Kidney (tissue), 14 donors: ENCODE data around the gene RXRA. TPM values are rescaled to one million over a fixed set of nuclear protein-coding genes. Genes with fewer than 3 reads are reported as not detected.

Source experiments
- DNase-seq, 5 donors: peaks; one replicate each; pipeline ENCODE4 v3.0.0-alpha.2; 2013 to 2020
- FAIRE-seq: peaks from 2 replicates; lab custom pipeline; 2012; peaks lifted over from hg19 to GRCh38; lab: Jason Lieb, UNC
- H3K27ac ChIP-seq, 2 donors: one replicate each; pipeline ENCODE4 v1.7.0; 2013; ENCODE audit warnings: low read depth in 2 of 2, low read length in 2 of 2, inconsistent platforms in 1 of 2
- H3K27me3 ChIP-seq: one replicate; pipeline ENCODE4 v1.7.1; 2013; ENCODE audit warnings: low read length, inconsistent platforms; ENCODE audit not compliant: control insufficient read depth, insufficient read depth
- H3K36me3 ChIP-seq, 3 donors: one replicate each; pipeline versions ENCODE4 v1.7.0 to v1.7.1; 2013; ENCODE audit warnings: low read length in 3 of 3, control low read depth in 1 of 3, inconsistent platforms in 1 of 3; ENCODE audit not compliant: insufficient read depth in 3 of 3, control insufficient read depth in 2 of 3
- H3K4me1 ChIP-seq, 3 donors: one replicate each; pipeline versions ENCODE4 v1.7.0 to v1.7.1; 2013; ENCODE audit warnings: low read length in 3 of 3, inconsistent platforms in 1 of 3, low read depth in 1 of 3; ENCODE audit not compliant: control insufficient read depth in 2 of 3, insufficient read depth in 2 of 3
- H3K4me3 ChIP-seq, 3 donors: one replicate each; pipeline versions ENCODE4 v1.7.0 to v1.8.1; 2013; ENCODE audit warnings: low read length in 3 of 3, control low read depth in 1 of 3, inconsistent platforms in 1 of 3
- H3K9ac ChIP-seq, 3 donors: one replicate each; pipeline versions ENCODE4 v1.7.0 to v1.7.1; 2013; ENCODE audit warnings: low read length in 3 of 3, control low read depth in 1 of 3, inconsistent platforms in 1 of 3
- H3K9me3 ChIP-seq, 3 donors: one replicate each; pipeline versions ENCODE4 v1.7.0 to v1.7.1; 2013; ENCODE audit warnings: low read length in 3 of 3, control low read depth in 1 of 3, inconsistent platforms in 1 of 3; ENCODE audit not compliant: control insufficient read depth in 2 of 3, insufficient read depth in 1 of 3
- intact Hi-C: fragments of 100-400 bp; cut with DNase I; formaldehyde crosslinking; loops from one replicate; pipeline ENCODE4 v1.11.1; 2022
- polyA plus RNA-seq: library from polyadenylated mRNA; stranded (reverse); fragments of 350-450 nt; fragmentation: Illumina TruSeq; extraction: RNeasy Lipid Tissue Mini Kit (QIAGEN cat#74804); gene quantifications from one replicate; pipeline ENCODE4 v1.2.3, GENCODE V29; 2014; ENCODE audit warnings: low read depth, low replicate concordance; ENCODE audit not compliant: insufficient read depth
- total RNA-seq: library from RNA; stranded (reverse); fragmentation: NEBNext Ultra II Directional; extraction: Animal tissue kit (Norgen Biotek cat#: 25700); gene quantifications from one replicate; pipeline ENCODE4 v1.2.1, GENCODE V29; 2021
- TF ChIP-seq, protein P1 (sequence below): IDR thresholded peaks from 3 replicates; pipeline ENCODE4 v1.5.1; 2012; ENCODE audit warnings: mild to moderate bottlenecking, moderate library complexity, borderline replicate concordance; ENCODE audit not compliant: insufficient read depth; ENCODE audit errors: extremely low read depth
- donor health status: control.
- donor health status: control.
- donor health status: control.
- donor health status: control.
- donor health status: control.
- donor health status: DM: yes; HTN: yes; CAD: no.
- donor health status: Normal renal cell carcinoma (clear cell type).

The RXRA gene
- total and polyA plus RNA-seq, 2 donors from 2014 or later = 24.0 to 49.5 TPM

DNA sequence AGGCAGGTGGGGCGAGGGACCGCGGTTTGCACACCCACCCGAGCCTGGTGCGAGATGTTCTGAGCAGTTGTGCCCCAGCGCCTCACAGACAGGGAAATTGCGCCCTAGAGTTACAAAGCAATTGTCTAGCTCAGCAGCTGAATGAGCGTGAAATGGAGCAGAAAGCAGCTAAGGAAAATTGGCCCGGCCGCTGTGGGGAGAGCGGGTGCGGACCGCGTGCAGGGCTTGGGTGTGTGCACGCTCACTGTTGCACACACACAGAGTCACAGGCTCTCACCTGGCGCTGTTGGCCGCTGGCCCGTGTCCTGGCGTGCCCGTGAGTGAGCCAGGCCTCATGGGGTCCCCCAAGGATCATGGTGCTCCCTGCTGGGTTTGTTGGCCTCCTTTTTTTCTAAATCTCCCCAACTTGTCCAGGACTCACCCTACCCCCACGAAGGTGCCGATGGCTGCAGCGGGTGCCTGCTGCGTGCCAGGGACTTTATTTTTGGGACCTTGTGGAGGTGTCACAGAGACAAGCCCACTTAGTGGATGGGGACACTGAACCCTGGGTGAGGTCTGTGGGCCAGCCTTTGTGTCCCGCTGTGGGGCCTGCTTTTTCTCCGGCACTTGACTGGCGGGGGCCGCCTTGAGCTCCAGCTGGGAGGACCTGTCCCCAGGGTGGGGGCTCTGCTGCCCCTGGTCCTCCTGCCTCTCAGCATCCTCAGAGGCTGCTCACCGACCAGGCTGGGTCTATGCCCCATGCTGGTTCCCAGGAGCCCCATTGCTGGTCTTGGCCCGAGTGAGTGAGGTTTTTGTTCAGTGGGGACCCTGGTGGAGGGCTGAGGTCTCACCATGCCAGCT, 5.2 kb downstream of the RXRA start:
- intact Hi-C loops = no loop called here
- DNase-seq (peak in 2 of 5 donors; percentile 47 to 73), FAIRE-seq (no peak)
- Histone ChIP-seq H3K4me1 (peaks cover 0 to 86% (median 65%) of the 10 kb centered on the region in 3 donors), H3K36me3 (no peaks in the 10 kb centered on the region), H3K9me3 (no peaks in the 10 kb centered on the region), H3K9ac (peak overlapping the region in 1 of 3 donors; percentile 19), H3K27me3 (no peaks in the 10 kb centered on the region), H3K27ac (no peak overlapping the region), H3K4me3 (no peak overlapping the region)
- TF ChIP-seq, protein P1, sequence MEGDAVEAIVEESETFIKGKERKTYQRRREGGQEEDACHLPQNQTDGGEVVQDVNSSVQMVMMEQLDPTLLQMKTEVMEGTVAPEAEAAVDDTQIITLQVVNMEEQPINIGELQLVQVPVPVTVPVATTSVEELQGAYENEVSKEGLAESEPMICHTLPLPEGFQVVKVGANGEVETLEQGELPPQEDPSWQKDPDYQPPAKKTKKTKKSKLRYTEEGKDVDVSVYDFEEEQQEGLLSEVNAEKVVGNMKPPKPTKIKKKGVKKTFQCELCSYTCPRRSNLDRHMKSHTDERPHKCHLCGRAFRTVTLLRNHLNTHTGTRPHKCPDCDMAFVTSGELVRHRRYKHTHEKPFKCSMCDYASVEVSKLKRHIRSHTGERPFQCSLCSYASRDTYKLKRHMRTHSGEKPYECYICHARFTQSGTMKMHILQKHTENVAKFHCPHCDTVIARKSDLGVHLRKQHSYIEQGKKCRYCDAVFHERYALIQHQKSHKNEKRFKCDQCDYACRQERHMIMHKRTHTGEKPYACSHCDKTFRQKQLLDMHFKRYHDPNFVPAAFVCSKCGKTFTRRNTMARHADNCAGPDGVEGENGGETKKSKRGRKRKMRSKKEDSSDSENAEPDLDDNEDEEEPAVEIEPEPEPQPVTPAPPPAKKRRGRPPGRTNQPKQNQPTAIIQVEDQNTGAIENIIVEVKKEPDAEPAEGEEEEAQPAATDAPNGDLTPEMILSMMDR = no peak

DNA sequence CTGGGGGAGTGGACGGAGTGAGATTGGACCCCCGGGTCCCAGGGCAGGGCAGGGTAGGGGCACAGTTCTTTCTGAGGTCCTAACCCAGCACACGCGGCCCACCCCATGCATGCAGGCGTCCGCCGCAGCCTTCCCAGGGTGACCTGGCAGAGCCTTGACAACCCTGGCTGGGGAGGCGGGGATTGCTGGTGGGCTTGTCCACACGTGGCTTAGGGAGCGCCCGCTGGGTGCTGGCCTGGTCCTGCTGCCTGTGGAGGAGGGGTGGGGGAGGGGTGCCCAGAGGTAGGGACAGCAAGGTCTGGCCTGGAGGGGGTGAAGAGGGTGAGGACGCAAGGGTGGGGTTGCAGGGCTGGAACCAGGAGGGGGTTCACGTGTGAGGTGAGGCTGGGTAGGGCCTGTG, 6.0 kb downstream of the RXRA start:
- DNase-seq (peak in 1 of 5 donors; percentile 66), FAIRE-seq (no peak)
- H3K27ac ChIP-seq = no peak overlapping the region
- TF ChIP-seq, protein P1 = no peak
- H3K27me3 ChIP-seq = no peaks in the 10 kb centered on the region
- no peak overlapping the region for H3K4me3 ChIP-seq
- H3K9me3 ChIP-seq = no peaks in the 10 kb centered on the region
- peaks cover 0 to 94% (median 74%) of the 10 kb centered on the region in 3 donors for H3K4me1 ChIP-seq
- H3K9ac ChIP-seq = no peak overlapping the region
- intact Hi-C loops = no loop called here
- no peaks in the 10 kb centered on the region for H3K36me3 ChIP-seq

DNA sequence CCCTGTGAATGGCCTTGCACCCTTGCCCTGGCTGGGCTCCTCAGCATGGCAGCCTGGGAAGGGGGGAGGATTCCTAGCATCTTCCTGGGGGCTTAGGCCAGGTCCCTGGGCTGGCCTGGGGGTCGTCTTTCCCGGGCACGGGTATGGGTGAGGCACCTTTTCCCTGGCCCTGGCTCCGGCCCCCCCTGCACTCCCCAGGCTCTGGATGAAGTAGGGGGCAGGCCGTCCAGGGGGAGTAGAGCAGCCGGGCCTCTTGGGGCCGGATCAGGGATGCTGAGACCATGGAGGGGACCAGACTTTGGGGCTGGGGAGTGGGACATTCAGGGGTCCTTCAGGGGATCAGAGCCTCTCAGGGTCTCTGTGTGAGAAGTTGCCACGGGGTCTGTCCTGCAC, 6.6 kb downstream of the RXRA start:
- no peaks in the 10 kb centered on the region for H3K9me3 ChIP-seq
- TF ChIP-seq, protein P1 = no peak
- H3K4me1 ChIP-seq = peaks cover 0 to 96% (median 75%) of the 10 kb centered on the region in 3 donors
- no peak overlapping the region for H3K4me3 ChIP-seq
- H3K27me3 ChIP-seq = no peaks in the 10 kb centered on the region
- DNase-seq = peak in 1 of 5 donors; percentile 43
- no peak overlapping the region for H3K27ac ChIP-seq
- intact Hi-C loops = no loop called here
- no peaks in the 10 kb centered on the region for H3K36me3 ChIP-seq
- no peak overlapping the region for H3K9ac ChIP-seq
- FAIRE-seq = no peak
